GM19372 (cell line): ENCODE data around the gene BABAM2.

Experiments used
- ATAC-seq: cut with Tn5 transposase; IDR thresholded peaks from one replicate; pipeline ENCODE4 v1.9.1; 2021; ENCODE audit warnings: mild to moderate bottlenecking, low read depth, moderate library complexity; ENCODE audit not compliant: unreplicated experiment

BABAM2 gene

DNA sequence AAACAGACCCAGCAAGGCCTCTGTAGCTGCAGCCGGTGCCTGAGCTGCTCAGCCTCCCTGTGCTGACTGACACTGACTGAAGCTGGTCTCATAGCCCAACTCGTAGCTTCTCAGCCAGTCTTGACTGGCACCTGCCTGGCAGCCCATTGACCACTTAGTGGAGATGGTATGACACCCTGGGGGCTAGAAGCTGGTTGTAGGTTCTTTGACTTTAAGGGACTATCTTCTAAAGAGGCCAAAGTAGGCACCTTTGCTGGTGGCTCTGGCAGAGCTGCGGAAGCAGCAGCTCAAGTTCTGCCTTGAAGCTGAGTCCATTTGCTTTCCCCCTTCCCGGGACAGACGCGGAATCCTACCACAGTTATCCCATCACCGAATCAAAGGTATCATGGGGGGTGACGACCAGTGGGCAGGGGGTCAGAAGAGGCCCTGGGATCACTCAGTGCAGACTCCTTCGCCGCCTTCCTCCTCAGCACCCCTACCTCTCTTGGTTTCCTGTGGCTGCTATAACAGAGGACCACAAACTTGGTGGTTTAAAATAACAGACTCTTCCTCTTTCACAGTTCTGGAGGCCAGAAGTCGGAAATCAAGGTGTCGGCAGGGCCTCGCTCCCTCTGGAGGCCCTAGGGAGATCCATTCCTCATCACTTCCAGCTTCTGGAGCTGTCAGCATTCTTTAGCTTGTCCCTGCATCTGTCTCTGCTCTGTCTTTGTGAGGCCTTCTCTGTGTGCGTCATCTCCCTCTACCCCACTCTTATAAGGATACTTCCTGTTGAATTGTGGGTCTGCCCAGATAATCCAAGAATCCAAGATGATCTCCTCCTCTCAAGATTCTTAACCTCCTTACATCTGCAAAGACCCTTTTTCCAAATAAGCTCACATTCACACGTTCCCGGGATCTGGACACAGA lies 488.4 kb downstream of the BABAM2 start:
- ATAC-seq, result no peak

GRCh38 chr2:28380219-28380618 lies 489.7 kb downstream of the BABAM2 start:
- no peak for ATAC-seq

- no peak for ATAC-seq
Observed at GRCh38 chr2:28381225-28382180, 491.0 kb downstream of the BABAM2 start.

DNA sequence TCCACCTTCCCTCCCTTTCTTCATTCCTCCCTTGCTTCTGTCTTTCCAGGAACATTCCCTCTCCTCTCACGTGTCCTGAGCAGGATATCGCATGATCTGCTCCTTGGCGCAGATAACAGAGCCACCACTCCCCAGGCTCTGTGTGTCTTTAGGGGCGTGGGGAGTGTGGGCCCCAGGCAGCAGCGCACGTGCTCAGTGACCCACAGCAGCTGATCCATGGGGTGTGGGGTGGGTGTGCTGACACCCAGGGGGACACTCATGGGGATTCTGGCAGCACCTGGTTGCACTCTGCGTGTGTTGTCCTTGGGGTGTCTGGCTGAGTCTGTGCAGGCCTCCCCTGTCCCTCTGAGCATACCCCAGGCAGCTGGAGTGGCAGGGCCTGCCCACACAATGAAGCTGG lies 492.2 kb downstream of the BABAM2 start:
- no peak for ATAC-seq

- no peak for ATAC-seq
Observed at GRCh38 chr2:28387082-28387960, 496.8 kb downstream of the BABAM2 start.
